ENCODE data around the gene PLEKHO2.

DNA sequence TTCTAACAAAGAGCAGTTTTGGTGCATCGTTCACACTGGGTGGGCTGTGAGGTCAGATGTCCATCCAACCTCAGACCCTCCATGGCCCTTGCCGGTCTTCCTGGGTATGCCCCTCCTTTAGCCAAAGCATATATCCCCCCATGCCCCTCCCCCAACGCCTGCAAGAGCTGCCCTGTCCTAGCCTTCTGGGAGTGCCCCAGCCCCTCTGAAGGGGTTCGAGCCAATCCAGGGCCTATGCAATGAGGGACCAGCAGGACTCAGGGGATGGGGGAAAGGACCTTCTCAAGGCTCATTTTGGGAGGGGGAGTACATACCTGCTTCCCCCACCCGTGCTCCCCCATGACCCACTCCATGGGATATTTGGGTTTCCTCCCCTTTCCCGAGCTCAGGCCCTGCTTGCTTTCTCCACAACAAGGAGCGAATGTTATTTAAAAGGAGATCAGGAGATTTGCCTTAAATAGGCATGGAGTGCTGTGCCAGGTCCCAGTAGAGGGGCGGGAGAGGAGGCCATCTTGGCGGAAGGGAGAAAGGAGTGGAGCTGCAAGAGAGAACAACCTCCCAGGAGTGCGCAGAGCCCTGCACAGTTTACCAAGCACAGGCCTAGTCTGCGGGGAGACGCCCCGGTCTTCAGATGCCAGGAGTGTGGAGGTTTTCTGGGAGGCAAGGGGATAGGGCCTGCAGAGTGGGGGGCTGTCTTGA lies 34.5 kb upstream of the PLEKHO2 start:
- TF ChIP-seq, protein P1, sequence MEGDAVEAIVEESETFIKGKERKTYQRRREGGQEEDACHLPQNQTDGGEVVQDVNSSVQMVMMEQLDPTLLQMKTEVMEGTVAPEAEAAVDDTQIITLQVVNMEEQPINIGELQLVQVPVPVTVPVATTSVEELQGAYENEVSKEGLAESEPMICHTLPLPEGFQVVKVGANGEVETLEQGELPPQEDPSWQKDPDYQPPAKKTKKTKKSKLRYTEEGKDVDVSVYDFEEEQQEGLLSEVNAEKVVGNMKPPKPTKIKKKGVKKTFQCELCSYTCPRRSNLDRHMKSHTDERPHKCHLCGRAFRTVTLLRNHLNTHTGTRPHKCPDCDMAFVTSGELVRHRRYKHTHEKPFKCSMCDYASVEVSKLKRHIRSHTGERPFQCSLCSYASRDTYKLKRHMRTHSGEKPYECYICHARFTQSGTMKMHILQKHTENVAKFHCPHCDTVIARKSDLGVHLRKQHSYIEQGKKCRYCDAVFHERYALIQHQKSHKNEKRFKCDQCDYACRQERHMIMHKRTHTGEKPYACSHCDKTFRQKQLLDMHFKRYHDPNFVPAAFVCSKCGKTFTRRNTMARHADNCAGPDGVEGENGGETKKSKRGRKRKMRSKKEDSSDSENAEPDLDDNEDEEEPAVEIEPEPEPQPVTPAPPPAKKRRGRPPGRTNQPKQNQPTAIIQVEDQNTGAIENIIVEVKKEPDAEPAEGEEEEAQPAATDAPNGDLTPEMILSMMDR (IDR thresholded peaks at IDR 0.05): no peak
- TF ChIP-seq POLR2A (IDR thresholded peaks at IDR 0.05): no peak
